ENCODE data around the gene TBC1D12. TPM values are rescaled to one million over a fixed set of nuclear protein-coding genes. Genes with fewer than 3 reads are reported as not detected.
"Not testable (repeated sequence)": the region's sequence is repeated elsewhere in the genome, so short reads cannot be mapped to it uniquely, and the experiment has no call there.

Gene TBC1D12
- total RNA-seq, 2 donors from 2014 or later, result 1.9 to 2.3 TPM

GRCh38 chr10:94489976-94490788 is 87.8 kb downstream of the TBC1D12 start:
- Mint-ChIP-seq H3K4me1 (ENCODE audit: low read depth) (no peaks in the 10 kb centered on the region), H3K4me3 (no peak overlapping the region), H3K27ac (no peak overlapping the region), H3K27me3 (ENCODE audit: low read depth) (peaks cover 6% of the 10 kb centered on the region), H3K36me3 (ENCODE audit: insufficient read depth in 2 of 2) (peaks cover 0 to 2% of the 10 kb centered on the region in 2 donors), H3K9me3 (peaks cover 0 to 5% of the 10 kb centered on the region in 2 donors)
- DNase-seq, result no peak
- ATAC-seq (replicated peaks in 1 of 2), result no peak

DNA sequence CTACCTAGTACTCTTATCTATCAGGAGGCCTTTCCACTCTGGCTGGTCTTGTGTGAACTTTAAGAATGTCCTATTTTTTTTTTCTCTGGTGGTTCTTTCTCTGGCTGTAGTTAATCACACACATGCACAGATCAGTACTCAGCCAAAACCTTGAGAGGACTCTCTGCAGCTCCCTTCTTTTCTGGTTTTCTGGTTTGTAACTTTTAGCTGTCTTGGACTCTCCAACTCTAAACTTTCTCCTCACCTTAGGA is 88.4 kb downstream of the TBC1D12 start:
- Mint-ChIP-seq H3K4me3 (no peak overlapping the region), H3K4me1 (ENCODE audit: low read depth) (no peaks in the 10 kb centered on the region), H3K27ac (no peak overlapping the region), H3K36me3 (ENCODE audit: insufficient read depth in 2 of 2) (peaks cover 0 to 2% of the 10 kb centered on the region in 2 donors), H3K9me3 (peaks cover 0 to 5% of the 10 kb centered on the region in 2 donors), H3K27me3 (ENCODE audit: low read depth) (peaks cover 6% of the 10 kb centered on the region)
- no peak for DNase-seq
- no peak for ATAC-seq (replicated peaks in 1 of 2)

- H3K4me1 Mint-ChIP-seq (ENCODE audit: low read depth), result peaks cover 8% of the 10 kb centered on the region
- no peak overlapping the region for H3K27ac Mint-ChIP-seq
- DNase-seq, result no peak
- no peaks in the 10 kb centered on the region for H3K36me3 Mint-ChIP-seq (ENCODE audit: insufficient read depth in 2 of 2)
- H3K27me3 Mint-ChIP-seq (ENCODE audit: low read depth), result peaks cover 6% of the 10 kb centered on the region
- no peak for ATAC-seq (replicated peaks in 1 of 2)
- no peak overlapping the region for H3K4me3 Mint-ChIP-seq
- H3K9me3 Mint-ChIP-seq, result peaks cover 0 to 2% of the 10 kb centered on the region in 2 donors
Measured at GRCh38 chr10:94493463-94493862, 91.1 kb downstream of the TBC1D12 start.

- Mint-ChIP-seq H3K27ac (no peak overlapping the region), H3K9me3 (no peaks in the 10 kb centered on the region)
Measured at GRCh38 chr10:94496010-94496409, 93.7 kb downstream of the TBC1D12 start.

DNA sequence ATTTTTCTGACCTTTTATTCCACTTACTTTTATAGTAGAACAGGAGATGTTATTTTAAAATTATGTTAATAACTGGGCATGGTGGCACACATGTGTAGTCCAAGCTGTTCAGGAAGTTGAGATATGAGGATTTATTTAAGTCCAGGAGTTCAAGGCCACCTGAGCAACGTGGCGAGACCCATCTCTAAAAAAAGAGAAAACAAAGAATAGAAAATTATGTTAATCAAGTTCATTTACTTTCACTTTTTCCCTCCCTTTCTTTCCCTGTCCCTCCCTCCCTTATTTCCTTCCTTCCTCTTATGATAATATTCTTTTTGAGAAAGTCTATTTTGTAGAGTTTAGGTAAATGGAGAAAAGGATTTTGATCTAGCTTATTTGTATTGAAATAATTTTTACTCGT is 94.3 kb downstream of the TBC1D12 start:
- no peak for DNase-seq
- H3K36me3 Mint-ChIP-seq (ENCODE audit: insufficient read depth in 2 of 2), result no peaks in the 10 kb centered on the region
- peaks cover 9% of the 10 kb centered on the region for H3K27me3 Mint-ChIP-seq (ENCODE audit: low read depth)
- ATAC-seq (replicated peaks in 1 of 2), result no peak
- H3K27ac Mint-ChIP-seq, result no peak overlapping the region
- H3K4me3 Mint-ChIP-seq, result no peak overlapping the region
- H3K9me3 Mint-ChIP-seq, result no peaks in the 10 kb centered on the region
- peaks cover 8% of the 10 kb centered on the region for H3K4me1 Mint-ChIP-seq (ENCODE audit: low read depth)

More at GRCh38 chr10:94496010-94496409, 93.7 kb downstream of the TBC1D12 start:
- H3K4me3 Mint-ChIP-seq, result peak overlapping the region in 1 of 2 donors; percentile 58
- H3K4me1 Mint-ChIP-seq (ENCODE audit: low read depth), result peaks cover 8% of the 10 kb centered on the region
- peaks cover 10% of the 10 kb centered on the region for H3K27me3 Mint-ChIP-seq (ENCODE audit: low read depth)
- DNase-seq (no peak), ATAC-seq (replicated peaks in 1 of 2) (peak in 1 of 2 donors; percentile 33)
- H3K36me3 Mint-ChIP-seq (ENCODE audit: insufficient read depth in 2 of 2), result no peaks in the 10 kb centered on the region

DNA sequence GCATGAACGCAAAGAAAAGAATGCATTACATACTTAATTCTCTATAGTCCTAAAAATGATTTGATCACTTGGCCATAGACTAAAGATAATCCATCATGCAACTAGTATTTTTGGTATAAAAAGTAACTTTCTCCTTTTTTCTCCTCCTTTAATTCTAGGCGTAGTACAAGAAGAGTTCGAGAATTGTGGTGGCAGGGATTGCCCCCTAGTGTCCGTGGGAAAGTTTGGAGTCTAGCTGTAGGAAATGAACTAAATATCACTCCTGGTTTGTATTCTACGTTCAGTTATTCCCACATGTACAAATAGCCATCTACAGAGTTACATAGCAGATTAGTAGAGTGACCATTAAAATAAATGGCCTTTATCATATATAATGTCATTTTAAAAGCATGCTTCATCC is 97.7 kb downstream of the TBC1D12 start:
- Mint-ChIP-seq H3K9me3 (no peaks in the 10 kb centered on the region), H3K4me1 (ENCODE audit: low read depth) (peaks cover 8% of the 10 kb centered on the region), H3K36me3 (ENCODE audit: insufficient read depth in 2 of 2) (no peaks in the 10 kb centered on the region), H3K4me3 (no peak overlapping the region), H3K27ac (no peak overlapping the region), H3K27me3 (ENCODE audit: low read depth) (peaks cover 4% of the 10 kb centered on the region)
- DNase-seq, result no peak
- ATAC-seq (replicated peaks in 1 of 2), result no peak

GRCh38 chr10:94521276-94522250 is 119.2 kb downstream of the TBC1D12 start:
- H3K27me3 Mint-ChIP-seq (ENCODE audit: low read depth), result peaks cover under 1% of the 10 kb centered on the region
- no peaks in the 10 kb centered on the region for H3K4me1 Mint-ChIP-seq (ENCODE audit: low read depth)
- H3K27ac Mint-ChIP-seq, result no peak overlapping the region
- no peak overlapping the region for H3K4me3 Mint-ChIP-seq
- no peak for DNase-seq
- no peak for ATAC-seq (replicated peaks in 1 of 2)
- no peaks in the 10 kb centered on the region for H3K9me3 Mint-ChIP-seq
- no peaks in the 10 kb centered on the region for H3K36me3 Mint-ChIP-seq (ENCODE audit: insufficient read depth in 2 of 2)

- DNase-seq (no peak), ATAC-seq (replicated peaks in 1 of 2) (no peak)
- H3K4me3 Mint-ChIP-seq, result no peak overlapping the region
- H3K4me1 Mint-ChIP-seq (ENCODE audit: low read depth), result no peaks in the 10 kb centered on the region
- peaks cover 15% of the 10 kb centered on the region for H3K27me3 Mint-ChIP-seq (ENCODE audit: low read depth)
- H3K9me3 Mint-ChIP-seq, result no peaks in the 10 kb centered on the region
- no peak overlapping the region for H3K27ac Mint-ChIP-seq
- H3K36me3 Mint-ChIP-seq (ENCODE audit: insufficient read depth in 2 of 2), result no peaks in the 10 kb centered on the region
Measured at GRCh38 chr10:94524146-94524545, 121.8 kb downstream of the TBC1D12 start.

DNA sequence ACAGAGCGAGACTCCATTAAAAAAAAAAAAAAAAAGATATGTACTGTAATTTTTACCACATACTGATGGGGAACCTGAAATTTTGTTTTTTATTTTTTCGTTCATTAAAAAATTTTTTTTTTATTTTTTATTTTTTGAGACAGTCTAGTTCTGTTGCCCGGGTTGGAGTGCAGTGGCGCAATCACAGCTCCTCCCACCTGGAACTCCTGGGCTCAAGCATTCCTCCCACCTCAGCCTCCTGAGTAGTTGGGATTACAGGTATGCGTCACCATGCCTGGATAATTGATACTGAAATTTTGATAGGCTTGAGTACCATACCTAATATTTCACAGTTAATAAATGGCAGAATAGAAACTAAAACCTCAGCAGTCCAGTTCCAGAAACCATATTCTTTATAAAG is 122.4 kb downstream of the TBC1D12 start:
- DNase-seq (no peak), ATAC-seq (replicated peaks in 1 of 2) (no peak)
- Mint-ChIP-seq H3K4me1 (ENCODE audit: low read depth) (no peaks in the 10 kb centered on the region), H3K36me3 (ENCODE audit: insufficient read depth in 2 of 2) (no peaks in the 10 kb centered on the region), H3K4me3 (no peak overlapping the region), H3K9me3 (no peaks in the 10 kb centered on the region), H3K27me3 (ENCODE audit: low read depth) (peaks cover 15% of the 10 kb centered on the region), H3K27ac (no peak overlapping the region)

GRCh38 chr10:94531550-94531949 is 129.2 kb downstream of the TBC1D12 start:
- H3K27me3 Mint-ChIP-seq (ENCODE audit: low read depth), result peaks cover 34% of the 10 kb centered on the region
- H3K9me3 Mint-ChIP-seq; H3K36me3 Mint-ChIP-seq (ENCODE audit: insufficient read depth in 2 of 2); DNase-seq; H3K4me1 Mint-ChIP-seq (ENCODE audit: low read depth); ATAC-seq (replicated peaks in 1 of 2); H3K4me3 Mint-ChIP-seq; H3K27ac Mint-ChIP-seq: not testable (repeated sequence)

DNA sequence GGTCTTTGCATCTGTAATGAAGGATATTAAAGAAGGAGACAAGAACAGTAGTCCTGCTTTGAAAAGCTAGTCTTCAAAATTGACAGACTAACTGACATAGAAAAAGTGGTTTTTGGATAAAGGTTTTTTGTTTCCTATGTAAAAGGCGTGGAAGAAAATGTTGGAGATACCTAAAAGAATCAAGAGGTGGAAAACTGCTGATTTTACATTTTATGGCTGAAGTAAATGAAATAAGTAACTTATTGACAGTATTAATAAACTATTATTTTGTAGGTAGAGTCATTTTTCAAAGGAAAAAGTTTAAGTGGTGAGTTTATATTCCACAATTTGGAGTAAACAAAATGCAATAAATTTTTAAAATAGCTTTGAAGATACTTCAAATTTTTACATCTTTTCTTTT is 130.7 kb downstream of the TBC1D12 start:
- ATAC-seq (replicated peaks in 1 of 2) (no peak), DNase-seq (no peak)
- Mint-ChIP-seq H3K27ac (no peak overlapping the region), H3K36me3 (ENCODE audit: insufficient read depth in 2 of 2) (no peaks in the 10 kb centered on the region), H3K4me3 (no peak overlapping the region), H3K27me3 (ENCODE audit: low read depth) (peaks cover 25% of the 10 kb centered on the region), H3K9me3 (no peaks in the 10 kb centered on the region), H3K4me1 (ENCODE audit: low read depth) (no peaks in the 10 kb centered on the region)

DNA sequence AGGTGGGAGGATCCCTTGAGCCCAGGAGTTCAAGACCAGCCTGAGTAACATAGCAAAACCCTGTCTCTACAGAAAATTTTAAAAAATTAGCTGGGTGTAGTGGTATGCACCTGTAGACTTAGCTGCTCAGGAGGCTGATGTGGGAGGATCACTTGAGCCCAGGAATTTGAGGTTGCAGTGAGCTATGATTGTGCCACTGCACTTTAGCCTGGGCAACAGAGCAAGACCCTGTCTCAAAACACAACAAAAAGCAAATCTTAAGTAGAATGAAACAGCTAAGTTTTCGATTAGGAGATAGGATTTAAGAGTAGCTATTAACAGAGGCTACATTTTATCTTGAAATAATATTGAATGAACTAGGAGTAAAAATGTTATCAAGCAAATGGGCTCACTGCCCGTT is 139.9 kb downstream of the TBC1D12 start:
- Mint-ChIP-seq H3K27me3 (ENCODE audit: low read depth) (peaks cover 11% of the 10 kb centered on the region), H3K36me3 (ENCODE audit: insufficient read depth in 2 of 2) (peaks cover 7 to 12% of the 10 kb centered on the region in 2 donors), H3K4me1 (ENCODE audit: low read depth) (peaks cover 16% of the 10 kb centered on the region)
- ATAC-seq (replicated peaks in 1 of 2); H3K4me3 Mint-ChIP-seq; H3K27ac Mint-ChIP-seq; DNase-seq; H3K9me3 Mint-ChIP-seq: not testable (repeated sequence)

DNA sequence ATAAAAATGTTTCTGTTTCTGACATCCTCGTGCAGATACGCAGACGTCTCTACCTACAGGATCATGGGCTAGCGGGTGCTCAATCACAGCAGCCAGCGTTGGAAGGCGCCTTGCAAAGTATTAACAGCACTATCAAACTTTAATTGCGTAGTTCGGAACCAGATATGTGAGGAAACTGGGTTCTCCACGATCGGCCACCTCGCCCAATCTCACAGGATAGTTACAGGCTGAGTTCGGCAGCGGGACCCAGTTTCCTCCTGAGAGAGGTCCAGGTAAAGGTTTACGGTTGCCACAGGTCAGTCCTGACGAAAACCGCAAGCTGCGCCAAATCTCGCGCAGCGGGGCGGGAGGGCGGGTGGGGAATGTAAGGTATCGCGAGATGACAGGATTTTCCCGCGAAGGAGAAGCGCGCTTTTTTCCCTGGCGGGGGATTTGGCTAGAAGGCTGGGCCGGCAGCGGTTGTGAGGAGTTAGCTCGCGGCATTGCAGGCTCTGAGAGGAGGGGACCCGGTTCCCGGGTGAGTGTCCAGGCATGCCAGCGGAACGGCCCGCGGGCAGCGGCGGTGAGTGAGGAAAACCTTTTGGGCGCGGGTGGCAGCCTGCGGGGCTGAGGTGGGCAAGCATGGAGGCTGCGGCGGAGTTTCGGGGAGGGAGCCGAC is 143.2 kb downstream of the TBC1D12 start, which contains the start of gene HELLS:
Gene HELLS (plus strand): TSS at position 398 of the 658 bp plus-strand sequence. CDS start 134 bp downstream, at position 532.
- Mint-ChIP-seq H3K36me3 (ENCODE audit: insufficient read depth in 2 of 2) (peaks cover 9 to 21% of the 10 kb centered on the region in 2 donors), H3K4me3 (peak within 1 kb of the TSS; percentile 93 to 100), H3K27me3 (ENCODE audit: low read depth) (peaks cover 11% of the 10 kb centered on the region), H3K4me1 (ENCODE audit: low read depth) (peaks cover 26% of the 10 kb centered on the region), H3K27ac (peak within 1 kb of the TSS; percentile 96), H3K9me3 (no peaks in the 10 kb centered on the region)
- ATAC-seq (replicated peaks in 1 of 2) (peak; percentile 85 to 88), DNase-seq (peak; percentile 80 to 83)
